ENCODE measurements around the gene TACC2. TPM values are rescaled to one million over a fixed set of nuclear protein-coding genes. Genes with fewer than 3 reads are reported as not detected.

Gene TACC2
- total and polyA plus RNA-seq, 2 experiments from 2014 or later: 4.3 to 16.7 TPM

DNA sequence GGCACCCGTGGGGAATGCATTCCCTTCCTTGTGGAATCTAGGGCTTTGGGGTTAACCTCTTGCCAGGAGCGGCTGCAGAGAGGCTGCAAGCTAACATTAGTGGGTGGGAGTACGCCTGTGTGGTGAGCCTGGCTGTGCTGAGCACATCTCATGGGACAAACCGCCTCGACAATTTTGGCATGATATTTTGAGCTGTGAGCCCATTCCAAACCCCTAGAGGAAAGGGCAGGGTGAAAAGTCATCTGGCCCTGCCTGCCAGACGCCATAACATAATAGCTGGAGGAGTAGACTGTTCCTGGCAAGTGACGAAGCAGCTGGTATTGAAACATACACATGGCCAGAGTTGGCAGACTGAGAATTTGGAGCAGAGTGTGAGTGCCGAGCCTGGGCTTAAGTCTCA is 110.0 kb downstream of the TACC2 start:
- WGBS, 2 experiments (ENCODE audit: low coverage in 1 of 2, low lambda C conversion rate in 2 of 2, missing lambda C conversion rate in 2 of 2): 26 to 27% methylated on average over 8 of the region's 8 CpGs
- TF ChIP-seq EZH2phosphoT487 (IDR thresholded peaks at IDR 0.05; ENCODE audit: insufficient read depth, low read depth) (no peak), EZH2 (IDR thresholded peaks at IDR 0.05; ENCODE audit: insufficient read depth, poor library complexity, severe bottlenecking) (no peak)
- Histone ChIP-seq H3K9me2 (ENCODE audit: insufficient read depth) (no peaks in the 10 kb centered on the region), H2AFZ (no peak overlapping the region), H3K4me1 (ENCODE audit: insufficient read depth) (no peaks in the 10 kb centered on the region), H3K4me3 (no peak overlapping the region), H3K27me3 (replicated peaks; ENCODE audit: insufficient read depth) (peaks cover 17% of the 10 kb centered on the region), H3K4me2 (ENCODE audit: unreplicated experiment) (no peak overlapping the region), H3K27ac (no peak overlapping the region), H3K9ac (no peak overlapping the region), H3K36me3 (ENCODE audit: low read depth) (no peaks in the 10 kb centered on the region), H3F3A (ENCODE audit: insufficient read depth) (no peaks in the 10 kb centered on the region), H4K20me1 (ENCODE audit: insufficient read depth) (no peaks in the 10 kb centered on the region), H3K9me3 (ENCODE audit: low read depth) (no peaks in the 10 kb centered on the region), H3K79me2 (ENCODE audit: insufficient read depth) (no peaks in the 10 kb centered on the region)
- DNase-seq: no peak
- in situ Hi-C loops (cut with MboI): no loop called here

DNA sequence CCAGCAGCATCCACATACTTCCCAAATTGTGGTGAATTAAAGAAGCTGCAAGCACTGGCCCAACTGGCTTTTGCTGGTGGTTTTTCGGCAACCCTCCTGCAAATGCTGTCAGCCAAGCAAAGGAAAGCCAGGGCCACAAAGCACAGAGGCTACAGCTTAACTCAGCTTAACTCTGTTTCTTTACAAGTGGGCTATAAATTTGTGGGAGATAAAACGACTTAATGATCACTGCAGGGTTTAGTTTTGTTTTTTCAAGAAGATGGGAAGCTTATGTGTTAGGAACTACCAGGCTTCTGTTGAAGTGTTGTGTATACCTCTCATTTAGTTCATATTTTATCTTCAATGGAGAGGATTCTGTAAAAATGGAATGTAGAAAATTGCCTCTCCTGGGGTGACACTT is 110.6 kb downstream of the TACC2 start:
- no peak for DNase-seq
- Histone ChIP-seq H4K20me1 (ENCODE audit: insufficient read depth) (no peaks in the 10 kb centered on the region), H3K9ac (no peak overlapping the region), H3K9me3 (ENCODE audit: low read depth) (no peaks in the 10 kb centered on the region), H3K27ac (no peak overlapping the region), H3K4me3 (no peak overlapping the region), H3K27me3 (replicated peaks; ENCODE audit: insufficient read depth) (peaks cover 14% of the 10 kb centered on the region), H3K4me1 (ENCODE audit: insufficient read depth) (no peaks in the 10 kb centered on the region), H3K36me3 (ENCODE audit: low read depth) (no peaks in the 10 kb centered on the region), H2AFZ (no peak overlapping the region), H3K9me2 (ENCODE audit: insufficient read depth) (no peaks in the 10 kb centered on the region), H3K79me2 (ENCODE audit: insufficient read depth) (no peaks in the 10 kb centered on the region), H3K4me2 (ENCODE audit: unreplicated experiment) (no peak overlapping the region), H3F3A (ENCODE audit: insufficient read depth) (no peaks in the 10 kb centered on the region)
- WGBS, 2 experiments (ENCODE audit: low coverage in 1 of 2, low lambda C conversion rate in 2 of 2, missing lambda C conversion rate in 2 of 2): 48 to 52% methylated on average over 2 of the region's 2 CpGs
- in situ Hi-C loops (cut with MboI): no loop called here
- TF ChIP-seq EZH2phosphoT487 (IDR thresholded peaks at IDR 0.05; ENCODE audit: insufficient read depth, low read depth): no peak
- TF ChIP-seq EZH2 (IDR thresholded peaks at IDR 0.05; ENCODE audit: insufficient read depth, poor library complexity, severe bottlenecking): no peak

DNA sequence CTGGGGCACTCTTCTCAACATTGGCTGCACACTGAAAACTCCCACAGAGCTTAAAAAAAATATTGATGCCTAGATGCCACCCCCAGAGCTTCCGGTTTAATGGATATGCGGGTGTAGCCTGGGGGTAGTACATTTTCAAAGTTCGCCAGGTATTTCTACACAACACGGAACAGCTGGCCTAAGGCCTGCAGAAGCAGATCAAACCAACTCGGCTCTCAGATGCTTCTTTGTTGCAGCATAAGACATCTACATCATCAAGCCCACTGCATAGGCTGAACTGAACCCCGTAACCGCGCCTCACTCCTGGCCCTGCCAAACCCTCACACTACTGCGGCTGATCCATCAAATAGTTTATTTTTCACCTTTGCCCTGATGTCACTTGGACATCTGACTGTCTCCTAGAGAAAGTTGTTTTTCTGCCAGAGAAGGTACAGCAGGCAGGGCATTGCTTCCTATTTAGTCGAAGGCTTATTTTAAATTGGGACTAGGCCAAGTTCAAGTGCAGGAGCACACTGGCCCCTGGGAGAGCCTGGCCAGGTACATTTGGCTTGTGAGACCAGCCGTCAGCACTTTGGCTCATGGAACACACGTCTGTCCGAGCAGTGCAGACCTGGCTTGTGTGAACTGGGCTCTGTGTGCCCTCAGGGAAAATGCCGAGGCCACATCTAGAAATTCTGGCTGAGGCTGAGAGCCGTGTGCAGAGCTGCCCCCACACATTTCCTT is 113.3 kb downstream of the TACC2 start:
- no peaks in the 10 kb centered on the region for H4K20me1 ChIP-seq (ENCODE audit: insufficient read depth)
- no peak overlapping the region for H3K27ac ChIP-seq
- H2AFZ ChIP-seq: no peak overlapping the region
- H3K9ac ChIP-seq: no peak overlapping the region
- no peaks in the 10 kb centered on the region for H3K4me1 ChIP-seq (ENCODE audit: insufficient read depth)
- H3K4me3 ChIP-seq: no peak overlapping the region
- H3K36me3 ChIP-seq (ENCODE audit: low read depth): no peaks in the 10 kb centered on the region
- H3K9me2 ChIP-seq (ENCODE audit: insufficient read depth): no peaks in the 10 kb centered on the region
- TF ChIP-seq EZH2phosphoT487 (IDR thresholded peaks at IDR 0.05; ENCODE audit: insufficient read depth, low read depth): no peak
- no peak for TF ChIP-seq EZH2 (IDR thresholded peaks at IDR 0.05; ENCODE audit: insufficient read depth, poor library complexity, severe bottlenecking)
- 88 to 90% methylated on average over 15 of the region's 15 CpGs for WGBS, 2 experiments (ENCODE audit: low coverage in 1 of 2, low lambda C conversion rate in 2 of 2, missing lambda C conversion rate in 2 of 2)
- in situ Hi-C loops (cut with MboI): no loop called here
- H3K79me2 ChIP-seq (ENCODE audit: insufficient read depth): no peaks in the 10 kb centered on the region
- no peak for DNase-seq
- no peaks in the 10 kb centered on the region for H3F3A ChIP-seq (ENCODE audit: insufficient read depth)
- H3K4me2 ChIP-seq (ENCODE audit: unreplicated experiment): no peak overlapping the region
- H3K27me3 ChIP-seq (replicated peaks; ENCODE audit: insufficient read depth): peaks cover 6% of the 10 kb centered on the region; the same call in 1 of the 2 replicates
- no peaks in the 10 kb centered on the region for H3K9me3 ChIP-seq (ENCODE audit: low read depth)

DNA sequence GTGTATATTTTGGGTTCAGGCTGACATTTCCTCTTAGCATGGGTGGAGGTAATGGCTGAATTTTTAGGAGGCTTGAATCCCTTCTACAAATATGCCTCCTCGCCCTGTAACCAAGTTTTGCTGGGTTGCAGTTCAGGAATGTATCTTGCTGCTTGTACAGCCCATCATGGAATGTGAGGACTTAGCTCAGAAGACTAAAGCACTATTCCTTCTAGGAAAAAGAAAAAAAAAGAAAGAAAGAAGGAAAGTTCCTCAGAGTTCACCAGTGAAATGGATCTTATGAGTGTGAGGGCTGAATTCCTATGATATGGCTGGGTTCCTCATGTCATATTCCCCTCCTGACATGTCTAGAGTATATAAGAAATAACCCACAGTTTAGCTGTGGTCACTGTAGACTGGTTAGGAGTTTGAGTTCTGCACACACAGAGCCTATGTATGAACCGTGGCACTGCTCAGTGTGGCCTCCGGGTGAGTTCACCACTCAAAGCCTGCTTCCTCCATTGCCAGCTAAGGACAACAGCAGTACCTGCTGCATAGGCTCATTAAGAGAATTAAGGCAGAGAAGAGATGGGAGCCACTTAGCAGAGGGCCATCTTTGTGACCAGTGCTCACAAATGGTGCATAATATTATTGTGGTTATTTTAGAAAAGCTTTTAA is 114.0 kb downstream of the TACC2 start:
- Histone ChIP-seq H4K20me1 (ENCODE audit: insufficient read depth) (no peaks in the 10 kb centered on the region), H3K9me3 (ENCODE audit: low read depth) (no peaks in the 10 kb centered on the region), H2AFZ (no peak overlapping the region), H3K79me2 (ENCODE audit: insufficient read depth) (no peaks in the 10 kb centered on the region), H3K9ac (no peak overlapping the region), H3K9me2 (ENCODE audit: insufficient read depth) (no peaks in the 10 kb centered on the region), H3K4me2 (ENCODE audit: unreplicated experiment) (no peak overlapping the region), H3K4me1 (ENCODE audit: insufficient read depth) (no peaks in the 10 kb centered on the region), H3K27ac (no peak overlapping the region), H3F3A (ENCODE audit: insufficient read depth) (no peaks in the 10 kb centered on the region), H3K4me3 (no peak overlapping the region), H3K27me3 (replicated peaks; ENCODE audit: insufficient read depth) (peaks cover 5% of the 10 kb centered on the region; the same call in 1 of the 2 replicates), H3K36me3 (ENCODE audit: low read depth) (no peaks in the 10 kb centered on the region)
- TF ChIP-seq EZH2 (IDR thresholded peaks at IDR 0.05; ENCODE audit: insufficient read depth, poor library complexity, severe bottlenecking): no peak
- no peak for TF ChIP-seq EZH2phosphoT487 (IDR thresholded peaks at IDR 0.05; ENCODE audit: insufficient read depth, low read depth)
- 77% methylated on average over 3 of the region's 3 CpGs for WGBS, 2 experiments (ENCODE audit: low coverage in 1 of 2, low lambda C conversion rate in 2 of 2, missing lambda C conversion rate in 2 of 2)
- in situ Hi-C loops (cut with MboI): no loop called here
- peak; percentile 10 for DNase-seq
